ENCODE results near the gene LAPTM5. TPM values are rescaled to one million over a fixed set of nuclear protein-coding genes. Genes with fewer than 3 reads are reported as not detected.

LAPTM5 gene
- total RNA-seq, 6 donors from 2014 or later: 148 to 624 (median 225) TPM

DNA sequence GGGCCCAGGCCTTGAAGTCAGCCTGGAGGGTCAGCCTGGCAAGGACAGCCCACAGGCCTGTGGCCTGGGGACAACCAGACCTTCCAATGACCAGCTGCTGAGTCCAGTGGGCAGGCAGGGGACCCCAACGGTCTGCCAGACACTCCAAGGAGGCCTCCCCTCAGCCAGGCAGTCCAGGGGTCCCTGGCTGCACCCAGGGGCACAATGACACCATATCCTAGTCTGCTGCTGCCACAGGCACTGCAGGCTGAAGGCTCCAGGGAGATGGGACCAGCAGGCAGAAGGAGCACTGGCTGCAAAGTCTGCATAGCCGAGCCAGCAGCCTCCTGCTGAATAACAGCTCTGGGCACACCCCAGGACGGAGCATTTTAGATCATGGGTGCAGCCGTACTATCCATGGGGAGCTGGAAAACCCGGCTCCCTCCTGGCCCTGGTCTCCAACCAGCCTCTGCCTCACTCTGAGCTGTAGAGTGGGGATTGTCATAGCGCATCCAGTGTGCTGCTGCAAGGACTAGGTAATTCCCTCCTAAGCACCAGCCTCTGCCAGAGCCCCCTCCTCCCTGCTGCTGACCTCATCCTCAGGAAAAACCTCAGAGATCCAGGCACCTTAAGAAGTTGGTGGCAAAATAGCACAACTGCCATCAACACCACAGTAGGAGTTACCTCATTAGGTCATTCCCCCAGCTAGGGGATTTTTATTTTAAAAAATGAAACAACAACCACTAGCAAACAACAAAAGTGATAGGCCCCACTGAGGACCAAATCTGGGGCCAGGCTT, 4.8 kb upstream of the LAPTM5 start:
- no peak for DNase-seq
- 90% methylated on average over 5 of the region's 6 CpGs; no CpG with 5 or more reads in 1 of the 2 donors for WGBS, 2 donors
- no peak for ATAC-seq (ENCODE audit: low FRiP score in 2 of 2)
- Histone ChIP-seq H3K36me3 (no peaks in the 10 kb centered on the region), H3K27me3 (no peaks in the 10 kb centered on the region), H3K4me1 (peaks cover 5 to 26% (median 17%) of the 10 kb centered on the region in 4 donors), H3K27ac (no peak overlapping the region), H3K9me3 (no peaks in the 10 kb centered on the region), H3K4me3 (no peak overlapping the region)
- TF ChIP-seq POLR2AphosphoS5 (IDR thresholded peaks at IDR 0.05): no peak
- no peak for TF ChIP-seq POLR2A (IDR thresholded peaks at IDR 0.05)
- TF ChIP-seq, protein P1, sequence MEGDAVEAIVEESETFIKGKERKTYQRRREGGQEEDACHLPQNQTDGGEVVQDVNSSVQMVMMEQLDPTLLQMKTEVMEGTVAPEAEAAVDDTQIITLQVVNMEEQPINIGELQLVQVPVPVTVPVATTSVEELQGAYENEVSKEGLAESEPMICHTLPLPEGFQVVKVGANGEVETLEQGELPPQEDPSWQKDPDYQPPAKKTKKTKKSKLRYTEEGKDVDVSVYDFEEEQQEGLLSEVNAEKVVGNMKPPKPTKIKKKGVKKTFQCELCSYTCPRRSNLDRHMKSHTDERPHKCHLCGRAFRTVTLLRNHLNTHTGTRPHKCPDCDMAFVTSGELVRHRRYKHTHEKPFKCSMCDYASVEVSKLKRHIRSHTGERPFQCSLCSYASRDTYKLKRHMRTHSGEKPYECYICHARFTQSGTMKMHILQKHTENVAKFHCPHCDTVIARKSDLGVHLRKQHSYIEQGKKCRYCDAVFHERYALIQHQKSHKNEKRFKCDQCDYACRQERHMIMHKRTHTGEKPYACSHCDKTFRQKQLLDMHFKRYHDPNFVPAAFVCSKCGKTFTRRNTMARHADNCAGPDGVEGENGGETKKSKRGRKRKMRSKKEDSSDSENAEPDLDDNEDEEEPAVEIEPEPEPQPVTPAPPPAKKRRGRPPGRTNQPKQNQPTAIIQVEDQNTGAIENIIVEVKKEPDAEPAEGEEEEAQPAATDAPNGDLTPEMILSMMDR (IDR thresholded peaks at IDR 0.05): no peak
- TF ChIP-seq EP300 (IDR thresholded peaks at IDR 0.05): no peak

DNA sequence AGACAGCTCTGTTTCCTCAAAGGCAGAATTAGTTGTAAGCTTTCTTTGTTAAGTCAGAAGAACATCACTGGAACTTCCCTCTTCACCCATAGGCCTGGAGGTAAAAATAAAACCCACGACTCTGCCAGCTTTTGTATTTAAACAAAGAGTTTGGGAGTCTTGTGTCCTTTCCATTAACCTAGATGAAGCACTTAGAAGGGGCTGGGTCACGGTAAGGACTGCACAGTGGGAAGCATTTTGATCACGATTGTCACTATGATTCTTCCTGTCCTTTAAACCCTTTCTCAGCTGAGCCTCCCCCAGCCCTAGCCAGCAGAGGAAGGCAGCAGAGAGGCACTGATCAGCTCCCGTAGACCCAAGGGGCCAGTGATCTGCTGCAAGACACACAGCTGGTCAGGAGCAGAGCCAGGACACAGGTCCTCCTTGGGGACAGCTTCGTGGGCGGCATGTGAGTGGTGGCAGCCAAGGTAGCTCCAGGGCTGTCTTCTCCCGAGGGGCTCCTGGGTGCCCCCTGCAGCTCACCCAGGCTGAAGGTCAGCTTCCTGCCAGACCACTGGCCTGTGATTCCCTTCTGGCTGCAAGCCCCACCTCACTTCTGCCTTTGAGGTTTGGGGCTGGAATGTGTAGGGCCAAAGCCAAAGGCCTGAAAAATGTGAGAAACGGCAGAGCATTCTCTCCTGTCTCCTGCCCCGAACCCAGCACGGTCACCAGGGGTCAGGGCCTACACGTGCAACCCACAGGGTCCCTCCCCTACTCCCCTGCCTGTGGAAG, 4.0 kb upstream of the LAPTM5 start:
- no peaks in the 10 kb centered on the region for H3K36me3 ChIP-seq
- H3K27me3 ChIP-seq: no peaks in the 10 kb centered on the region
- H3K27ac ChIP-seq: peak overlapping the region in 1 of 4 donors; percentile 35
- no peak for DNase-seq
- TF ChIP-seq POLR2A (IDR thresholded peaks at IDR 0.05) (no peak), EP300 (IDR thresholded peaks at IDR 0.05) (no peak), POLR2AphosphoS5 (IDR thresholded peaks at IDR 0.05) (no peak)
- TF ChIP-seq, protein P1 (IDR thresholded peaks at IDR 0.05): no peak
- no peak overlapping the region for H3K4me3 ChIP-seq
- peaks cover 5 to 30% (median 17%) of the 10 kb centered on the region in 4 donors for H3K4me1 ChIP-seq
- WGBS, 2 donors: 63 to 72% methylated on average over 3 to 11 of the region's 11 CpGs
- ATAC-seq (ENCODE audit: low FRiP score in 2 of 2): no peak
- no peaks in the 10 kb centered on the region for H3K9me3 ChIP-seq

DNA sequence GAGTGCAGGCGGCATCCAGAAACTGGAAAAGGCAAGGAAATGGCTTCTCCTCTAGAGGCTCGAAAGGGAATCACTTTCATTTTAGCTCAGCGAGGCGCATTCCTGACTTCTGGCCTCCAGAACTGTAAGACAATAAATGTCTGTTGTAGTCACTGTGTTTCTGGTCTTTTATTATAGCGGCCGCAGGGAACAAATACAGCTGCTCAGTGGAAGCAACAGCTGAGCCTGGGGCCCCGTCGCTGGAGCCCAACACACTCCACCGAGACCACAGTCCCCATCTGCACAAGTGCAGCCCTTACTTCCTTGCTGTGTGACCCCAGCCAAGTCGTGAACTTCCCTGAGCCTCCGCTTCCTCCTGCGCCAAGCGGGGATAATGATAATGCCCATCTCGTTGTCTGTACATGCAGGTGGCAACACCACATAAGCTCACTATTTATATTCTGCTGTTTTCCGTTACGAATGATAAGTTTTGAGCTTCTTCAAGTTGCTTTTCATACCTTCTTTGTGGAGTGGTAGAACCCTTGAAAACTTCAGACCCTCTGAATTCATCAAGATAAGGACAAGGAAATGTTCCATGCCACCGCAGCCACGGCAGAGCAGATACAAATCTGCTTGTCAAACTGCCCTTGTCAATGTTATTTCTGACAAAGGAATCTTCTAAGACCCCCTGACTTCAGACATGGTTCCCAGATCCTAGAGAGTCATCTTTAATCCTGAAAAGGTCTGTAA, 3.2 kb upstream of the LAPTM5 start:
- DNase-seq (no peak), ATAC-seq (ENCODE audit: low FRiP score in 2 of 2) (no peak)
- H3K4me1 ChIP-seq: peaks cover 5 to 34% (median 19%) of the 10 kb centered on the region in 4 donors
- H3K4me3 ChIP-seq: no peak overlapping the region
- H3K27me3 ChIP-seq: no peaks in the 10 kb centered on the region
- no peaks in the 10 kb centered on the region for H3K9me3 ChIP-seq
- 74 to 81% methylated on average over 18 of the region's 18 CpGs for WGBS, 2 donors
- H3K36me3 ChIP-seq: no peaks in the 10 kb centered on the region
- peak overlapping the region in 1 of 4 donors; percentile 35 for H3K27ac ChIP-seq
- TF ChIP-seq, protein P1 (IDR thresholded peaks at IDR 0.05): no peak
- TF ChIP-seq POLR2A (IDR thresholded peaks at IDR 0.05) (no peak), EP300 (IDR thresholded peaks at IDR 0.05) (no peak), POLR2AphosphoS5 (IDR thresholded peaks at IDR 0.05) (no peak)

DNA sequence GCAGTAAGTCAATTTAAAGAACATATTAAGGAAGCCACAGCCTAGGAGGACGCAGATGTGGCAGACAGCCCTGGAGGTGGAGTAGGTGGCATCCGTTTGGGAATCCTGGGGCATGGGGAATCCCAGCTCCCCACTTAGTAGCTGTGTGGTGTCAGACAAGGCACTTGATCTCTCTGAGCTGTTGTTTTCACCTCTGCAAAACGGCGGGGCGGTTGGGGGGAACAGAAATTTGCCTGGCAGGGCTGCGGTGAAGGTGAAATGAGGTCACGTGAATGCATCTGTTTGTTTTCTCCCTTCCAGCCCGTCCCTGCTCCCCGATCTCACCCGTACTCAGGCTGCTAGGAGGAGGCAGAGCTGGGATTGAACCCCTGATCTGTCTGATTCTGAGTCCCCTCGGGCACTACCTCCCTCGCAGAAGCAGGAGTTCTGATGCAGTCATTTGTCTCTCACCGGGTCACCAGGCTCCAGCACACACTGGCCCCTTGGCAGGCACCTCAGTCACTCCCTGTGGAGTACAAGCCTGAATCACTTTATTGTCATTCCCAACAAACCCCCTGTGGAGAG, 2.2 kb upstream of the LAPTM5 start:
- Histone ChIP-seq H3K4me3 (no peak overlapping the region), H3K27me3 (no peaks in the 10 kb centered on the region), H3K9me3 (no peaks in the 10 kb centered on the region), H3K4me1 (peaks cover 5 to 34% (median 19%) of the 10 kb centered on the region in 4 donors), H3K27ac (no peak overlapping the region), H3K36me3 (no peaks in the 10 kb centered on the region)
- WGBS, 2 donors: 72 to 83% methylated on average over 11 to 13 of the region's 13 CpGs
- DNase-seq (no peak), ATAC-seq (ENCODE audit: low FRiP score in 2 of 2) (no peak)
- TF ChIP-seq, protein P1 (IDR thresholded peaks at IDR 0.05): no peak
- TF ChIP-seq EP300 (IDR thresholded peaks at IDR 0.05) (no peak), POLR2A (IDR thresholded peaks at IDR 0.05) (no peak), POLR2AphosphoS5 (IDR thresholded peaks at IDR 0.05) (no peak)

All from upper lobe of left lung (tissue), 6 donors.